Measurements from ENCODE around the gene GALNT17. TPM values are rescaled to one million over a fixed set of nuclear protein-coding genes. Genes with fewer than 3 reads are reported as not detected.

The GALNT17 gene
- polyA plus RNA-seq, 1 donor from 2014 or later, result 15.7 TPM

- Histone ChIP-seq H3K36me3 (ENCODE audit: insufficient read depth, low read length) (no peaks in the 10 kb centered on the region), H2AFZ (ENCODE audit: low read depth, low read length) (no peak overlapping the region), H4K20me1 (ENCODE audit: insufficient read depth) (no peaks in the 10 kb centered on the region), H3K4me2 (ENCODE audit: low read length) (no peak overlapping the region), H3K4me3 (ENCODE audit: low read length) (no peak overlapping the region), H3K9me2 (ENCODE audit: insufficient read depth, low read length) (no peaks in the 10 kb centered on the region), H3K9ac (ENCODE audit: low read length) (no peak overlapping the region), H3K27me3 (ENCODE audit: insufficient read depth, low read depth, low read length) (no peaks in the 10 kb centered on the region), H3K9me3 (ENCODE audit: low read length) (peaks cover 6% of the 10 kb centered on the region), H3K27ac (ENCODE audit: low read length) (no peak overlapping the region), H3K79me2 (replicated peaks; ENCODE audit: insufficient read depth, low read length) (no peaks in the 10 kb centered on the region), H3F3A (ENCODE audit: insufficient read depth, low read length, poor library complexity, severe bottlenecking) (no peaks in the 10 kb centered on the region)
- TF ChIP-seq EP300 (conservative IDR thresholded peaks at IDR 0.05; ENCODE audit: poor library complexity, severe bottlenecking) (no peak), EZH2 (IDR thresholded peaks at IDR 0.05; ENCODE audit: borderline replicate concordance, insufficient read depth, low read length, poor library complexity, severe bottlenecking) (no peak), CTCF (IDR thresholded peaks at IDR 0.05; ENCODE audit: poor library complexity, severe bottlenecking) (no peak), TAF1 (IDR thresholded peaks at IDR 0.05; ENCODE audit: low read depth) (no peak), POLR2AphosphoS5 (IDR thresholded peaks at IDR 0.05) (no peak), RAD21 (conservative IDR thresholded peaks at IDR 0.05) (no peak), REST (IDR thresholded peaks at IDR 0.05; ENCODE audit: borderline replicate concordance) (no peak), SMC3 (conservative IDR thresholded peaks at IDR 0.05; ENCODE audit: poor library complexity) (no peak), MXI1 (conservative IDR thresholded peaks at IDR 0.05; ENCODE audit: poor library complexity, severe bottlenecking) (no peak)
These were observed 345.5 kb downstream of the GALNT17 start for GRCh38 chr7:71477441-71477840.

- Histone ChIP-seq H3F3A (ENCODE audit: insufficient read depth, low read length, poor library complexity, severe bottlenecking) (no peaks in the 10 kb centered on the region), H3K36me3 (ENCODE audit: insufficient read depth, low read length) (no peaks in the 10 kb centered on the region), H3K27me3 (ENCODE audit: insufficient read depth, low read depth, low read length) (no peaks in the 10 kb centered on the region), H3K4me2 (ENCODE audit: low read length) (no peak overlapping the region), H3K9ac (ENCODE audit: low read length) (no peak overlapping the region), H3K27ac (ENCODE audit: low read length) (no peak overlapping the region), H3K4me3 (ENCODE audit: low read length) (no peak overlapping the region), H3K9me3 (ENCODE audit: low read length) (peaks cover 6% of the 10 kb centered on the region), H4K20me1 (ENCODE audit: insufficient read depth) (no peaks in the 10 kb centered on the region), H3K9me2 (ENCODE audit: insufficient read depth, low read length) (no peaks in the 10 kb centered on the region), H3K79me2 (replicated peaks; ENCODE audit: insufficient read depth, low read length) (no peaks in the 10 kb centered on the region), H2AFZ (ENCODE audit: low read depth, low read length) (no peak overlapping the region)
- TF ChIP-seq RAD21 (conservative IDR thresholded peaks at IDR 0.05) (no peak), EZH2 (IDR thresholded peaks at IDR 0.05; ENCODE audit: borderline replicate concordance, insufficient read depth, low read length, poor library complexity, severe bottlenecking) (no peak), POLR2AphosphoS5 (IDR thresholded peaks at IDR 0.05) (no peak), SMC3 (conservative IDR thresholded peaks at IDR 0.05; ENCODE audit: poor library complexity) (no peak), REST (IDR thresholded peaks at IDR 0.05; ENCODE audit: borderline replicate concordance) (no peak), CTCF (IDR thresholded peaks at IDR 0.05; ENCODE audit: poor library complexity, severe bottlenecking) (no peak), MXI1 (conservative IDR thresholded peaks at IDR 0.05; ENCODE audit: poor library complexity, severe bottlenecking) (no peak), TAF1 (IDR thresholded peaks at IDR 0.05; ENCODE audit: low read depth) (no peak), EP300 (conservative IDR thresholded peaks at IDR 0.05; ENCODE audit: poor library complexity, severe bottlenecking) (no peak)
These were observed 347.3 kb downstream of the GALNT17 start for GRCh38 chr7:71479231-71479630.

Measured in neural cell (in vitro differentiated cells).